H9 (cell line): ENCODE measurements around the gene CD68. TPM values are rescaled to one million over a fixed set of nuclear protein-coding genes. Genes with fewer than 3 reads are reported as not detected.

Experiments
- DNase-seq: peaks from one replicate; pipeline ENCODE4 v3.0.0-alpha.2; 2017
- H2AFZ ChIP-seq: one replicate; pipeline ENCODE4 v1.6.1; 2013; ENCODE audit warnings: mild to moderate bottlenecking, low read length, control low read depth, moderate library complexity
- H2AK5ac ChIP-seq: 2 replicates; pipeline ENCODE4 v1.6.1; 2013; ENCODE audit warnings: low read length, control low read depth, mixed read lengths; ENCODE audit not compliant: insufficient read length
- H2BK120ac ChIP-seq: one replicate; pipeline ENCODE4 v1.6.1; 2013; ENCODE audit warnings: low read depth, mild to moderate bottlenecking, low read length, control low read depth, inconsistent platforms; ENCODE audit not compliant: poor library complexity, severe bottlenecking
- H2BK12ac ChIP-seq: 2 replicates; pipeline ENCODE4 v1.6.1; 2013; ENCODE audit warnings: low read length, control low read depth, mixed read lengths, low read depth; ENCODE audit not compliant: insufficient read length
- H2BK15ac ChIP-seq: 2 replicates; pipeline ENCODE4 v1.6.1; 2013; ENCODE audit warnings: low read depth, low read length, control low read depth
- H2BK20ac ChIP-seq: one replicate; pipeline ENCODE4 v1.6.1; 2013; ENCODE audit warnings: low read depth, mild to moderate bottlenecking, low read length, control low read depth, inconsistent platforms; ENCODE audit not compliant: poor library complexity, severe bottlenecking
- H2BK5ac ChIP-seq: 2 replicates; pipeline ENCODE4 v1.6.1; 2013; ENCODE audit warnings: low read length, control low read depth, mixed read lengths; ENCODE audit not compliant: insufficient read length
- H3K14ac ChIP-seq: 2 replicates; pipeline ENCODE4 v1.6.1; 2013; ENCODE audit warnings: low read length, control low read depth; ENCODE audit not compliant: insufficient read depth
- H3K18ac ChIP-seq: 2 replicates; pipeline ENCODE4 v1.6.1; 2013; ENCODE audit warnings: low read depth, mild to moderate bottlenecking, mixed read lengths, low read length, control low read depth; ENCODE audit not compliant: insufficient read length
- H3K23ac ChIP-seq: 2 replicates; pipeline ENCODE4 v1.6.1; 2013; ENCODE audit warnings: low read length, control low read depth, mixed read lengths, low read depth; ENCODE audit not compliant: insufficient read length
- H3K23me2 ChIP-seq: 2 replicates; pipeline ENCODE4 v1.6.1; 2013; ENCODE audit warnings: low read depth, mild to moderate bottlenecking, mixed read lengths, low read length, control low read depth; ENCODE audit not compliant: insufficient read length, poor library complexity, severe bottlenecking
- H3K27ac ChIP-seq: 2 replicates; pipeline ENCODE4 v1.5.1; 2013; ENCODE audit warnings: low read length, control low read depth, mixed read lengths, low read depth; ENCODE audit not compliant: insufficient read length
- H3K27me3 ChIP-seq: 2 replicates; pipeline ENCODE4 v1.6.1; 2013; ENCODE audit warnings: low read length, control low read depth, inconsistent platforms; ENCODE audit not compliant: insufficient read depth
- H3K4ac ChIP-seq: 2 replicates; pipeline ENCODE4 v1.6.1; 2013; ENCODE audit warnings: low read depth, mild to moderate bottlenecking, control low read depth, inconsistent platforms, low read length, moderate library complexity
- H3K4me1 ChIP-seq: 2 replicates; pipeline ENCODE4 v1.6.1; 2013; ENCODE audit warnings: low read length, control low read depth, inconsistent platforms; ENCODE audit not compliant: insufficient read depth
- H3K4me2 ChIP-seq: 2 replicates; pipeline ENCODE4 v1.6.1; 2013; ENCODE audit warnings: low read length, control low read depth, mixed read lengths; ENCODE audit not compliant: insufficient read length, insufficient read depth
- H3K56ac ChIP-seq: 2 replicates; pipeline ENCODE4 v1.6.1; 2013; ENCODE audit warnings: low read depth, mild to moderate bottlenecking, mixed read lengths, low read length, control low read depth; ENCODE audit not compliant: insufficient read length
- H3K79me1 ChIP-seq: 2 replicates; pipeline ENCODE4 v1.6.1; 2013; ENCODE audit warnings: low read depth, mild to moderate bottlenecking, moderate library complexity, low read length, control low read depth, inconsistent platforms; ENCODE audit not compliant: insufficient read depth, poor library complexity, severe bottlenecking
- H3K79me2 ChIP-seq: 2 replicates; pipeline ENCODE4 v1.6.1; 2013; ENCODE audit warnings: low read length, control low read depth, inconsistent platforms; ENCODE audit not compliant: insufficient read depth
- H3K9ac ChIP-seq: 2 replicates; pipeline ENCODE4 v1.6.1; 2013; ENCODE audit warnings: low read length, control low read depth, mixed read lengths; ENCODE audit not compliant: insufficient read length; ENCODE audit errors: extremely low read depth
- H3K9me3 ChIP-seq: one replicate; pipeline ENCODE4 v1.6.1; 2013; ENCODE audit warnings: low read depth, low read length, inconsistent platforms; ENCODE audit not compliant: control insufficient read depth
- H3T11ph ChIP-seq: one replicate; pipeline ENCODE4 v1.6.1; 2013; ENCODE audit warnings: mild to moderate bottlenecking, low read length, control low read depth, inconsistent platforms
- H4K20me1 ChIP-seq: one replicate; pipeline ENCODE4 v1.6.1; 2013; ENCODE audit not compliant: control insufficient read depth, insufficient read length, insufficient read depth
- H4K5ac ChIP-seq: 2 replicates; pipeline ENCODE4 v1.6.1; 2013; ENCODE audit warnings: low read depth, mild to moderate bottlenecking, mixed read lengths, low read length, control low read depth; ENCODE audit not compliant: insufficient read length
- H4K8ac ChIP-seq: replicated peaks from 2 replicates; pipeline ENCODE4 v1.6.1; 2013; ENCODE audit warnings: low read length, control low read depth, mixed read lengths, low read depth; ENCODE audit not compliant: insufficient read length
- H4K91ac ChIP-seq: 2 replicates; pipeline ENCODE4 v1.6.1; 2013; ENCODE audit warnings: low read depth, mild to moderate bottlenecking, moderate library complexity, mixed read lengths, low read length, control low read depth; ENCODE audit not compliant: insufficient read length
- H3K27ac Mint-ChIP-seq, 3 experiments: 2 replicates in 2 of 3; 3 replicates in 1 of 3; pipeline ENCODE4 v1.8.0; 2020 to 2021; ENCODE audit warnings: mixed read lengths in 3 of 3, mild to moderate bottlenecking in 1 of 3, moderate library complexity in 1 of 3
- H3K27me3 Mint-ChIP-seq: 2 replicates; pipeline ENCODE4 v1.8.0; 2021; ENCODE audit warnings: low read depth, mild to moderate bottlenecking, moderate library complexity, mixed read lengths
- H3K36me3 Mint-ChIP-seq, 3 experiments: 2 replicates in 2 of 3; 3 replicates in 1 of 3; pipeline ENCODE4 v1.8.0; 2020 to 2021; ENCODE audit warnings: low read depth in 3 of 3, mixed read lengths in 3 of 3; ENCODE audit not compliant: insufficient read depth in 1 of 3
- H3K4me1 Mint-ChIP-seq, 2 experiments: 2 replicates each; pipeline ENCODE4 v1.8.0; 2020; ENCODE audit warnings: mixed read lengths in 2 of 2
- H3K4me3 Mint-ChIP-seq, 2 experiments: 2 replicates in 1 of 2; 3 replicates in 1 of 2; pipeline ENCODE4 v1.8.0; 2020 to 2021; ENCODE audit warnings: mild to moderate bottlenecking in 2 of 2, mixed read lengths in 2 of 2, moderate library complexity in 1 of 2
- H3K9me3 Mint-ChIP-seq, 2 experiments: 2 replicates in 1 of 2; 3 replicates in 1 of 2; pipeline ENCODE4 v1.8.0; 2020; ENCODE audit warnings: mild to moderate bottlenecking in 2 of 2, mixed read lengths in 2 of 2, moderate library complexity in 1 of 2
- WGBS: extraction: QIAGEN DNeasy Blood & Tissue Kit; methylation state at CpG from one replicate; pipeline ENCODE4 v1.1.7; 2013; ENCODE audit warnings: missing lambda C conversion rate, low lambda C conversion rate, mixed read lengths; ENCODE audit not compliant: insufficient read length; ENCODE audit errors: extremely low coverage; 5-methylcytosine and 5-hydroxymethylcytosine counted together
- total RNA-seq: library from RNA; stranded (reverse); gene quantifications from 2 replicates; pipeline ENCODE4 v1.2.1, GENCODE V29; 2021
- TF ChIP-seq, protein P1 (sequence below): fragments of 200-600 bp; sonication (generic); conservative IDR thresholded peaks from 3 replicates; pipeline ENCODE4 v1.8.0; 2021; ENCODE audit warnings: antibody characterized with exemption, mild to moderate bottlenecking

Gene CD68
- total RNA-seq, 1 experiment from 2014 or later, result 0.42 TPM

DNA sequence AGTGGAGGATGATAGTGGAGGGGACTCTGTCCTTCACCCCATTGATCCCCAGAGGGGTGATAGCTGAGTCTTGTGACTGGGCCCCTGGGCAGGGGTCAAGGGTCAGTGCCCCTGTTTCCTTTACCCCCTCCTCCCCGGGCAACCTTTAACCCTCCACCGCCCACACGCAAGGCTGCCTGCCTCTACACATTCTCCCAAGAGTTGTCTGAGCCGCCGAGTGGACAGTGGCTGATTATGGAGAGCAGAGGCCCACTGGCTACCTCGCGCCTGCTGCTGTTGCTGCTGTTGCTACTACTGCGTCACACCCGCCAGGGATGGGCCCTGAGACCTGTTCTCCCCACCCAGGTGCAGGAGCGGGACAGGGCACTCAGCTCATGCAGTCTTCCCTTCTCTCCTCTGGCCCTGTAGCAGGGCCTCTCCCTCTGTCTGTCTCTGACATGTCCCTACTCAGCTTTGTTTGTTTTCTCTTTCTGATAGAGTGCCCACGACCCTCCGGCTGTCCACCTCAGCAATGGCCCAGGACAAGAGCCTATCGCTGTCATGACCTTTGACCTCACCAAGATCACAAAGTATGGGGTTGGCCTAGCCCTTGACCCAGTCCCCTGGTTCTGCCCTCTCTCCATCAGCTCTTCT, 50.6 kb downstream of the CD68 start, which contains the start of gene SHBG:
TSS of gene SHBG (plus strand) at position 197 of the 633 bp plus-strand sequence. CDS start at position 235, 38 bp downstream.
- H3K9me3 Mint-ChIP-seq, result no peaks in the 10 kb centered on the region
- peaks cover 2% of the 10 kb centered on the region; the same call in 1 of the 2 replicates for H3K27me3 Mint-ChIP-seq
- Histone ChIP-seq H3T11ph (no peak within 1 kb of the TSS), H3K18ac (no peak within 1 kb of the TSS), H3K23me2 (peaks cover 8% of the 10 kb centered on the region), H2BK120ac (no peak within 1 kb of the TSS), H2BK5ac (no peak within 1 kb of the TSS), H3K56ac (no peak within 1 kb of the TSS), H3K27me3 (no peaks in the 10 kb centered on the region), H2BK15ac (no peak within 1 kb of the TSS), H4K91ac (no peak within 1 kb of the TSS), H2AFZ (no peak within 1 kb of the TSS), H3K79me2 (no peaks in the 10 kb centered on the region), H3K4me1 (no peaks in the 10 kb centered on the region), H3K9ac (no peak within 1 kb of the TSS), H2BK20ac (no peak within 1 kb of the TSS), H3K79me1 (no peaks in the 10 kb centered on the region), H3K4ac (no peak within 1 kb of the TSS), H3K4me2 (no peak within 1 kb of the TSS), H3K27ac (no peak within 1 kb of the TSS), H2BK12ac (no peak within 1 kb of the TSS), H4K20me1 (no peaks in the 10 kb centered on the region), H3K23ac (no peak within 1 kb of the TSS), H4K5ac (no peak within 1 kb of the TSS), H2AK5ac (no peak within 1 kb of the TSS), H3K14ac (no peak within 1 kb of the TSS), H4K8ac (no peak within 1 kb of the TSS), H3K9me3 (no peaks in the 10 kb centered on the region)
- H3K36me3 Mint-ChIP-seq, result peaks cover 4 to 15% (median 14%) of the 10 kb centered on the region in 3 experiments
- no peak within 1 kb of the TSS; a peak in 2 of 5 replicates for H3K4me3 Mint-ChIP-seq
- no peak within 1 kb of the TSS for H3K27ac Mint-ChIP-seq
- H3K4me1 Mint-ChIP-seq, result peaks cover 21 to 29% of the 10 kb centered on the region in 2 experiments
- TF ChIP-seq, protein P1, sequence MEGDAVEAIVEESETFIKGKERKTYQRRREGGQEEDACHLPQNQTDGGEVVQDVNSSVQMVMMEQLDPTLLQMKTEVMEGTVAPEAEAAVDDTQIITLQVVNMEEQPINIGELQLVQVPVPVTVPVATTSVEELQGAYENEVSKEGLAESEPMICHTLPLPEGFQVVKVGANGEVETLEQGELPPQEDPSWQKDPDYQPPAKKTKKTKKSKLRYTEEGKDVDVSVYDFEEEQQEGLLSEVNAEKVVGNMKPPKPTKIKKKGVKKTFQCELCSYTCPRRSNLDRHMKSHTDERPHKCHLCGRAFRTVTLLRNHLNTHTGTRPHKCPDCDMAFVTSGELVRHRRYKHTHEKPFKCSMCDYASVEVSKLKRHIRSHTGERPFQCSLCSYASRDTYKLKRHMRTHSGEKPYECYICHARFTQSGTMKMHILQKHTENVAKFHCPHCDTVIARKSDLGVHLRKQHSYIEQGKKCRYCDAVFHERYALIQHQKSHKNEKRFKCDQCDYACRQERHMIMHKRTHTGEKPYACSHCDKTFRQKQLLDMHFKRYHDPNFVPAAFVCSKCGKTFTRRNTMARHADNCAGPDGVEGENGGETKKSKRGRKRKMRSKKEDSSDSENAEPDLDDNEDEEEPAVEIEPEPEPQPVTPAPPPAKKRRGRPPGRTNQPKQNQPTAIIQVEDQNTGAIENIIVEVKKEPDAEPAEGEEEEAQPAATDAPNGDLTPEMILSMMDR, result no peak
- no CpG with 5 or more reads among the region's 13 CpGs for WGBS
- DNase-seq, result no peak

Other genes starting within 250 kb of the CD68 start
- gene ACAP1, start 243.1 kb upstream of the CD68 start, total RNA-seq, result 15.5 and 18.2 TPM in 2 replicates
- 5.3 and 5.6 TPM in 2 replicates for gene KCTD11, start 227.5 kb upstream of the CD68 start, total RNA-seq
- not detected in 2 replicates for gene TMEM95, start 224.5 kb upstream of the CD68 start, total RNA-seq
- 10.1 and 11.2 TPM in 2 replicates for gene TNK1, start 198.5 kb upstream of the CD68 start, total RNA-seq
- 31.5 and 32.1 TPM in 2 replicates for gene PLSCR3, start 185.1 kb upstream of the CD68 start, total RNA-seq
- 151 and 153 TPM in 2 replicates for gene TMEM256, start 175.5 kb upstream of the CD68 start, total RNA-seq
- 70.2 and 70.5 TPM in 2 replicates for gene NLGN2, start 171.8 kb upstream of the CD68 start, total RNA-seq
- 0.33 and 0.46 TPM in 2 replicates for gene SPEM1, start 159.3 kb upstream of the CD68 start, total RNA-seq
- gene SPEM2, start 154.0 kb upstream of the CD68 start, total RNA-seq, result not detected in 2 replicates
- not detected in 2 replicates for gene SPEM3, start 150.8 kb upstream of the CD68 start, total RNA-seq
- gene TMEM102, start 144.2 kb upstream of the CD68 start, total RNA-seq, result 8.3 and 8.6 TPM in 2 replicates
- 14.1 and 15.2 TPM in 2 replicates for gene FGF11, start 140.1 kb upstream of the CD68 start, total RNA-seq
- 12.7 and 13.2 TPM in 2 replicates for gene CHRNB1, start 134.6 kb upstream of the CD68 start, total RNA-seq
- 14.4 and 14.9 TPM in 2 replicates for gene ZBTB4, start 100.0 kb upstream of the CD68 start, total RNA-seq
- gene SLC35G6, start 98.2 kb upstream of the CD68 start, total RNA-seq, result not detected in 2 replicates
- 153 and 154 TPM in 2 replicates for gene POLR2A, start 95.3 kb upstream of the CD68 start, total RNA-seq
- 5.8 and 7.1 TPM in 2 replicates for gene TNFSF12, start 30.6 kb upstream of the CD68 start, total RNA-seq
- gene TNFSF13, start 20.9 kb upstream of the CD68 start, total RNA-seq, result 0.94 and 1.4 TPM in 2 replicates
- gene SENP3, start 17.7 kb upstream of the CD68 start, total RNA-seq, result 80.6 and 83.1 TPM in 2 replicates
- 73.1 and 76.1 TPM in 2 replicates for gene MPDU1, start 4.2 kb downstream of the CD68 start, total RNA-seq
- 7.7 TPM in 2 replicates for gene SOX15, start 10.5 kb downstream of the CD68 start, total RNA-seq
- gene FXR2, start 35.3 kb downstream of the CD68 start, total RNA-seq, result 36.1 and 36.4 TPM in 2 replicates
- gene SAT2, start 48.2 kb downstream of the CD68 start, total RNA-seq, result 72.1 and 77.6 TPM in 2 replicates
- 1.5 and 1.6 TPM in 2 replicates for gene SHBG, start 50.5 kb downstream of the CD68 start, total RNA-seq
- 15.4 and 16.2 TPM in 2 replicates for gene ATP1B2, start 71.3 kb downstream of the CD68 start, total RNA-seq
- 163 and 164 TPM in 2 replicates for gene TP53, start 107.9 kb downstream of the CD68 start, total RNA-seq
- gene WRAP53, start 108.8 kb downstream of the CD68 start, total RNA-seq, result 27.0 and 29.8 TPM in 2 replicates
- gene EFNB3, start 125.6 kb downstream of the CD68 start, total RNA-seq, result 11.3 and 11.4 TPM in 2 replicates
- 0.15 and 0.22 TPM in 2 replicates for gene DNAH2, start 138.1 kb downstream of the CD68 start, total RNA-seq